Upper lobe of right lung (tissue), 1 donor: ENCODE measurements around the gene ADRA2C. TPM values are rescaled to one million over a fixed set of nuclear protein-coding genes. Genes with fewer than 3 reads are reported as not detected.

Experiments
- ATAC-seq: fragments of 200-7000 bp; cut with Tn5 transposase; one replicate; pipeline ENCODE4 v1.9.1; 2020; ENCODE audit warnings: mild to moderate bottlenecking, moderate library complexity
- DNase-seq: peaks from one replicate; pipeline ENCODE4 v3.0.0-alpha.2; 2020
- H3K27ac ChIP-seq: fragments of 200-600 bp; one replicate; pipeline ENCODE4 v1.8.0; 2022
- H3K27me3 ChIP-seq: fragments of 200-600 bp; one replicate; pipeline ENCODE4 v1.8.0; 2022; ENCODE audit warnings: mild to moderate bottlenecking
- H3K36me3 ChIP-seq: fragments of 200-600 bp; one replicate; pipeline ENCODE4 v1.8.0; 2022
- H3K4me1 ChIP-seq: fragments of 200-600 bp; one replicate; pipeline ENCODE4 v1.8.0; 2022
- H3K4me3 ChIP-seq: fragments of 200-600 bp; one replicate; pipeline ENCODE4 v1.8.0; 2022; ENCODE audit warnings: mild to moderate bottlenecking
- H3K9me3 ChIP-seq: fragments of 200-600 bp; one replicate; pipeline ENCODE4 v1.8.0; 2022
- intact Hi-C: fragments of 100-400 bp; cut with DNase I; formaldehyde crosslinking; loops from one replicate; pipeline ENCODE4 v1.11.0; 2022
- total RNA-seq: library from RNA; stranded (reverse); fragmentation: NEBNext Ultra II Directional; extraction: Animal tissue kit (Norgen Biotek cat#: 25700); gene quantifications from one replicate; pipeline ENCODE4 v1.2.1, GENCODE V29; 2021
- TF ChIP-seq, protein P1 (sequence below): fragments of 200-600 bp; IDR thresholded peaks from one replicate; pipeline ENCODE4 v1.8.0; 2022; ENCODE audit warnings: antibody characterized with exemption
- donor health status: DM: no; HTN: yes; CAD: no; lungs with severe emphysema.

ADRA2C gene
- total RNA-seq, 1 donor from 2014 or later = 7.3 TPM

DNA sequence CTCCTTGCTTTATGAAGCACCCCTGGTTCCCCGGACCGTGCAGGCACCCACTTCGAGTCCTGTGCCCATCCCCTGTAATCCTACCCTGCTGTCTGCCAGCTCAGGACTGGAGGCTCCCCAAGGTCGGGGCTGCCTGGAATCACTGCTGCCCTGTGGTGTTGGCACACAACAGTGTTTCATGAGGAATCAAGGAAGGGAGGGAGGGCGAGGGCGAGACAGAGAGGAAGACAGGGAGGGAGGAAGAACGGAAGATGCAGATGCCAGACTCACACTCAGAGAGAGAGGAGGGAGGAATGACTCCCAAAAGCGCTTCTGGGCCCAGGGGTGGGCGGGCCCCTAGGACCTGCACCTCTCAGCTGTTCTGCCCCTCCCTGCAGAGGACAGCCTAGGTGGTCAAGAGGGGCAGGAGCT is 42.9 kb upstream of the ADRA2C start:
- Histone ChIP-seq H3K36me3 (no peaks in the 10 kb centered on the region), H3K27me3 (peaks cover 42% of the 10 kb centered on the region), H3K4me1 (no peaks in the 10 kb centered on the region), H3K4me3 (no peak overlapping the region), H3K27ac (no peak overlapping the region), H3K9me3 (no peaks in the 10 kb centered on the region)
- intact Hi-C loops = no loop called here
- TF ChIP-seq, protein P1, sequence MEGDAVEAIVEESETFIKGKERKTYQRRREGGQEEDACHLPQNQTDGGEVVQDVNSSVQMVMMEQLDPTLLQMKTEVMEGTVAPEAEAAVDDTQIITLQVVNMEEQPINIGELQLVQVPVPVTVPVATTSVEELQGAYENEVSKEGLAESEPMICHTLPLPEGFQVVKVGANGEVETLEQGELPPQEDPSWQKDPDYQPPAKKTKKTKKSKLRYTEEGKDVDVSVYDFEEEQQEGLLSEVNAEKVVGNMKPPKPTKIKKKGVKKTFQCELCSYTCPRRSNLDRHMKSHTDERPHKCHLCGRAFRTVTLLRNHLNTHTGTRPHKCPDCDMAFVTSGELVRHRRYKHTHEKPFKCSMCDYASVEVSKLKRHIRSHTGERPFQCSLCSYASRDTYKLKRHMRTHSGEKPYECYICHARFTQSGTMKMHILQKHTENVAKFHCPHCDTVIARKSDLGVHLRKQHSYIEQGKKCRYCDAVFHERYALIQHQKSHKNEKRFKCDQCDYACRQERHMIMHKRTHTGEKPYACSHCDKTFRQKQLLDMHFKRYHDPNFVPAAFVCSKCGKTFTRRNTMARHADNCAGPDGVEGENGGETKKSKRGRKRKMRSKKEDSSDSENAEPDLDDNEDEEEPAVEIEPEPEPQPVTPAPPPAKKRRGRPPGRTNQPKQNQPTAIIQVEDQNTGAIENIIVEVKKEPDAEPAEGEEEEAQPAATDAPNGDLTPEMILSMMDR = no peak
- DNase-seq (no peak), ATAC-seq (no peak)

DNA sequence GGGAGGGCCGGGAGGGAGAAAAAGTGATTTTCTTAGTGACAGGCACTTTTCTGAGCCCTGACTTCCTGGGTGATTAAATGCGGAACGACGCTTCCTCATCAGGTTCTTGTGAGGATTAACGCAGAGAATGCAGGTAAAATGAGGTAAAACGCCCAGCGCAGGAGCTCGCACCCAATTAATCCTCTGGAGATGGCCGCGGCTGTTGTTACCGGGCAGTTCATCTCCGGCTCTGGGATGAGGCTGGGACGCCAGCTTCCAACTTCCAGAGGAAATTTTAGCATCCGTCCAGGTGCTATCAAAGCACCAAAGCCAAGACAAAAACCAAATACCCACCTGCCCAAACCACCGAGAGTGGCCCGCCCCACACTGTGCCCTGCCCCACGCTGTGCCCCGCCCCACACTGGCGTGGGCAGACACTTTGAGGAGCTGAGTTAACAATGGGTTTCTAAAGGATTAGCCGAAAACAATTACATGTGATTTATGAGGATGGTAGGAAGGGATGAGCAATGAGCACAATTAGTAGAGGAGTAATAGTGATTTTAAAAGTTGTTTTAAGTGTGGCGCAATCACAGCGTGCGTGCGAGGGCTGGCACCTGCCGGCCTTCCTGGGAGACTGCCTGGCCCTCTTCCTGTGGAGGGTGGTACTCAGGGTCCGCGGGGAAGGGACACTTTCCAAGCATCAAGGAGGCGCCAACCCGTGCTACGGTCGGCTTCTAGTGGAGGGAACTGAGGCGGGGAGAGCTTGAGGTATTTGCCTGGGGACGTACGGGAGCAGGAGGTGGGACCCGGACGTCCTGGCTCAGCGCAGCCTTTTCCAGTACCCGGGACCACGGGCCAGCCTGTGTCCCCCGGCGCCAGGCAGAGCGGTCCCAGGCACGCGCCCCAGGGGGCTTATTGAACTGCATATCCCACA is 41.6 kb upstream of the ADRA2C start:
- no peaks in the 10 kb centered on the region for H3K4me1 ChIP-seq

DNA sequence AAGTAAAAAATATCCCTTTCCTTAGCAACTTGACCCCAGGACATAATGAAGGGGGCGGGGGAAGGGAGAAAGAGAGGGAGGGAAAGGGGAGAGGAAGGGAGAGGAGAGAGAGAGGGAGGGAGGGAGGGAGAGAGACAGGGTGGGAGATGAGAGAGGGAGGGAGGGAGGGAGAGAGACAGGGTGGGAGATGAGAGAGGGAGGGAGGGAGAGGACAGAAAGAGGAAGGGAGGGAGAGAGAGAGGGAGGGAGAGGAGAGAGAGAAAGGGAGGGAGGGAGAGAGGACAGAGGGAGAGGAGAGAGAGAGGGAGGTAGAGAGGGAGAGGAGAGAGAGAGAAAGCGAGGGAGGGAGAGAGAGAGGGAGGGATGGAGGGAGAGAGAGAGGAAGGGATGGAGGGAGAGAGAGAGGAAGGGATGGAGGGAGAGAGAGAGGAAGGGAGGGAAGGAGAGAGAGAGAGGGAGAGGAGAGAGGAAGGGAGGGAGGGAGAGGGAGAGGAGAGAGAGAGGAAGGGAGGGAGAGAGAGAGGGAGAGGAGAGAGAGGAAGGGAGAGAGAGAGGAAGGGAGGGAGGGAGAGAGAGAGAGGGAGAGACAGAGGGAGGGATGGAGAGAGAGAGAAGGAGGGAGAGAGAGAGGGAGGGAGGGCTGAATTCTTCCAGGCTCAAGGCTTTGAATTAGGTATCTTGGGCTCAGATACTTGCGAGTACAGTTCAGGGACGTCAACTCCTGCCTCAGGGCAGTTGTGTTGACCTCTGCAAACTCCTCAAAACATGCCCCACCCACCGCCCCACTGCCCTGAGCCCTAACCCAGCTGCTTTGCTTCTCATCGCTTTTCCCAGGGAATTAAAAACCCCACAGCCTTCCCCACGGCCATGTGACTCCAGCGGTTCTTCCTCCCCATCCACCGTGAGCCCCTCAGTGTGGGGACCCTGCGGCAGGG is 40.0 kb upstream of the ADRA2C start:
- H3K27me3 ChIP-seq = peaks cover 56% of the 10 kb centered on the region
- H3K36me3 ChIP-seq = no peaks in the 10 kb centered on the region
- no peaks in the 10 kb centered on the region for H3K9me3 ChIP-seq
- H3K4me1 ChIP-seq = no peaks in the 10 kb centered on the region
- no peak overlapping the region for H3K27ac ChIP-seq
- TF ChIP-seq, protein P1 = no peak
- intact Hi-C loops = no loop called here
- H3K4me3 ChIP-seq = no peak overlapping the region
- DNase-seq (no peak), ATAC-seq (no peak)

More for the DNA sequence above, 41.6 kb upstream of the ADRA2C start:
- ATAC-seq (no peak), DNase-seq (no peak)
- Histone ChIP-seq H3K9me3 (no peaks in the 10 kb centered on the region), H3K4me3 (no peak overlapping the region), H3K36me3 (no peaks in the 10 kb centered on the region), H3K27ac (no peak overlapping the region), H3K27me3 (peaks cover 52% of the 10 kb centered on the region)
- TF ChIP-seq, protein P1 = no peak
- intact Hi-C loops = no loop called here

DNA sequence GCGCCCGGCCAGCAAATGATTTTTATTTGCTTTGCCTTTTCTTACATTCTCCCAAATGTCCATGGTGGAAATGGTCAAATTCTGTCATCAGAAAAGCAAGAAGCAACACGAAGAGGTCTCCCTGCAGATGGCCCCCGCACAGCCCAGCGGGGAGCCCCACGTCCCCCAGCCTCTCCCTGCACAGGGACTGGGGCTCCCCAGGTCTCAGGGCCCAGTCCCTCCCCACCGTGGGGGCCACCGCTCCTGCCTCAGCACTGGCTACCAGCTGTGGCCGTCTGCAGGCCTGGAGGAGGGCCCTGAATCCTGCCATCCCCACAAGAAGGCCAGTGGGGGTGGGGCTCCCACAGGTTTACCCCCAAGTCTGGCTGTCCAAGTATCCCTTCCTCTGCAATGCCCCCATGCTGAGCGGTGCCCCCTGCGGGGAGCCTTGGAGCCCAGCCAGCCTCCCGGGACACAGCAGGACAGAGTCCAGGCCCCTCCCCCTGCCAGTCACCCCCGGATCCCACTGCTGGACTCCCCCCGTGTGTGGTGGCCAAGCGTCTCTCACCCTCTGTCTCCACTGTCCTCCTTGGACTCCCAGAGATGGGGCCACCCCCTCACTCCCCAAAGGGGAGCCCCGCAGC is 38.2 kb upstream of the ADRA2C start:
- ATAC-seq (no peak), DNase-seq (no peak)
- H3K4me1 ChIP-seq = no peaks in the 10 kb centered on the region
- H3K27me3 ChIP-seq = peaks cover 58% of the 10 kb centered on the region
- H3K27ac ChIP-seq = no peak overlapping the region
- TF ChIP-seq, protein P1 = no peak
- no peaks in the 10 kb centered on the region for H3K9me3 ChIP-seq
- H3K4me3 ChIP-seq = no peak overlapping the region
- intact Hi-C loops = no loop called here
- H3K36me3 ChIP-seq = no peaks in the 10 kb centered on the region

DNA sequence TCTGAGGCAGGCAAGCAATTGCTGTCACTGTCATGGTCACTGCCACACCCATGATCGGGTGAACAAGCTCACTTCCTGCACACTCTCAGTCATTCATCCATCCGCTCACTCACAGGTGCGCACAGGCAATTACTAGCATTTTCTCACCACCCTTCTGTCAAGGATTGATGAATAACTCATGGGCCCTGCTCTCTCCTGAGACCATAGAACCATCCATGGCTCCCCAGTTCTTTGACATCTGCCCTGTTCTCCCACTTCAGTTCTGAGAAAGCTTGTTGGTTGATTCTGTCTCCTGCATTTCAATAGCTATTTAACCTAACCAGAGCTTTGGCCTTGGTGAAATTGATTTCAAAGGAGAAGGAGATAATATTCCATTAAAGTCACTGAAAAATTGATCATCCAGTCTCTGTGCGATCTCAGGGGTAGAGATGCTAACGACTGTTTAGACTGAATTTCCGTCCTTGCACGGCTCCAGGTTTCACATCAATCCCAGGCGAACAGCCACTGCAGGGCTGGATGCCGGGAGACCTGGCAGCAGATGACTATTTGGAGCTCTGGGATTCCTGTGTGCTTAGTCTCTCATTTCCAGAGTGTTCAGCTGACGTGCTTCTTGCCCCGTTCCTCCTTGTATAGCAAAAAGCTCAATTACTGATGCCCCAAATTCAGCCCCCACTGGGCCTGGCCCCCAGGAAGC is 36.9 kb upstream of the ADRA2C start:
- intact Hi-C loops = no loop called here
- ATAC-seq (no peak), DNase-seq (no peak)
- H3K4me3 ChIP-seq = no peak overlapping the region
- no peaks in the 10 kb centered on the region for H3K4me1 ChIP-seq
- H3K9me3 ChIP-seq = no peaks in the 10 kb centered on the region
- H3K27ac ChIP-seq = no peak overlapping the region
- H3K27me3 ChIP-seq = peaks cover 47% of the 10 kb centered on the region
- TF ChIP-seq, protein P1 = no peak
- no peaks in the 10 kb centered on the region for H3K36me3 ChIP-seq
